HCT116 (cell line): Measurements from ENCODE around the gene ETV4. TPM values are rescaled to one million over a fixed set of nuclear protein-coding genes. Genes with fewer than 3 reads are reported as not detected.

Experiments used
- ATAC-seq: fragments of 200-7000 bp; cut with Tn5 transposase; 2 replicates; pipeline ENCODE4 v1.9.1; 2020; ENCODE audit warnings: mild to moderate bottlenecking, moderate library complexity
- BruUV-seq: library from RNA; stranded (reverse); fragments of 400-500 nt; replicated peaks from 2 replicates; lab custom pipeline; 2021; lab: Mats Ljungman, UMichigan
- CTCF ChIA-PET: fragments of 300-600 bp; sonication (Branson Sonifier 250); formaldehyde crosslinking; loops from one replicate; lab custom pipeline; 2021; ENCODE audit warnings: antibody characterized with exemption; lab: Charles Lee
- POLR2A ChIA-PET: fragments of 300-600, 350-600 bp; sonication (Branson Sonifier 250); formaldehyde crosslinking; loops from one replicate; lab custom pipeline; 2021; ENCODE audit warnings: antibody characterized with exemption; lab: Charles Lee
- RAD21 ChIA-PET, 2 experiments: fragments of 300-600 bp; sonication (Branson Sonifier 250); formaldehyde crosslinking; loops; one replicate each; lab custom pipeline; 2023; ENCODE audit warnings: low total read pairs in 2 of 2; ENCODE audit not compliant: uncharacterized antibody in 2 of 2, unreplicated experiment in 2 of 2, low non-redundant PET in 1 of 2; lab: Charles Lee
- DNase-seq: peaks from one replicate; pipeline ENCODE4 v3.0.0-alpha.2; 2010; ENCODE audit warnings: low read depth, low spot score
- H2AFZ ChIP-seq: fragments of 200-600 bp; shearing (Covaris generic), sonication (generic); 2 replicates; pipeline ENCODE4 v1.6.1; 2017; ENCODE audit warnings: low read depth, mixed run types, mixed read lengths, antibody characterized with exemption, low read length; ENCODE audit not compliant: poor library complexity, severe bottlenecking
- H3K27ac ChIP-seq: 2 replicates; pipeline ENCODE4 v1.5.1; 2012; ENCODE audit warnings: low read depth, low read length
- H3K27me3 ChIP-seq: fragments of 200-600 bp; sonication (generic); 2 replicates; pipeline ENCODE4 v1.6.1; 2016; ENCODE audit warnings: mixed run types, low read length, mixed read lengths; ENCODE audit not compliant: insufficient read depth
- H3K36me3 ChIP-seq, 2 experiments: fragments of 200-500 bp in 1 of 2; fragments of 200-600 bp in 1 of 2; sonication (Bioruptor generic) in 1 of 2; sonication (generic) in 1 of 2; 2 replicates each; pipeline versions ENCODE4 v1.5.1 to v1.6.1; 2014 to 2016; ENCODE audit warnings: low read length in 2 of 2, inconsistent platforms in 1 of 2, mixed read lengths in 1 of 2, mixed run types in 1 of 2; ENCODE audit not compliant: insufficient read depth in 2 of 2, control insufficient read depth in 1 of 2
- H3K4me1 ChIP-seq, 2 experiments: fragments of 200-600 bp in 1 of 2; sonication (generic) in 1 of 2; 2 replicates each; pipeline versions ENCODE4 v1.5.1 to v1.6.1; 2012 to 2017; ENCODE audit warnings: low read length in 2 of 2, inconsistent platforms in 1 of 2, mild to moderate bottlenecking in 1 of 2, mixed read lengths in 1 of 2, mixed run types in 1 of 2, moderate library complexity in 1 of 2; ENCODE audit not compliant: insufficient read depth in 2 of 2, control insufficient read depth in 1 of 2
- H3K4me2 ChIP-seq: fragments of 200-600 bp; sonication (generic); 2 replicates; pipeline ENCODE4 v1.6.1; 2017; ENCODE audit warnings: mixed run types, low read length, mixed read lengths
- H3K4me3 ChIP-seq, 2 experiments: fragments of 200-600 bp in 1 of 2; sonication (generic) in 1 of 2; replicated peaks in 1 of 2; 2 replicates each; pipeline ENCODE4 v1.5.1; 2011 to 2016; ENCODE audit warnings: low read length in 2 of 2, control low read depth in 1 of 2, low read depth in 1 of 2, mild to moderate bottlenecking in 1 of 2, mixed read lengths in 1 of 2, mixed run types in 1 of 2
- H3K79me2 ChIP-seq: fragments of 200-600 bp; sonication (generic); 2 replicates; pipeline ENCODE4 v1.6.1; 2017; ENCODE audit warnings: mild to moderate bottlenecking, mixed run types, low read length, moderate library complexity, mixed read lengths; ENCODE audit not compliant: insufficient read depth
- H3K9ac ChIP-seq: fragments of 200-600 bp; sonication (generic); 2 replicates; pipeline ENCODE4 v1.6.1; 2016; ENCODE audit warnings: low read length, mixed read lengths
- H3K9me2 ChIP-seq: fragments of 200-600 bp; sonication (generic), shearing (Covaris generic); 2 replicates; pipeline ENCODE4 v1.6.1; 2017; ENCODE audit warnings: mixed run types, mild to moderate bottlenecking, moderate library complexity; ENCODE audit not compliant: insufficient read depth
- H3K9me3 ChIP-seq, 2 experiments: fragments of 200-500 bp in 1 of 2; fragments of 200-600 bp in 1 of 2; sonication (Bioruptor generic) in 1 of 2; sonication (generic) in 1 of 2; 2 replicates each; pipeline ENCODE4 v1.6.1; 2014 to 2017; ENCODE audit warnings: low read length in 2 of 2, mixed read lengths in 2 of 2, inconsistent platforms in 1 of 2, low read depth in 1 of 2, mild to moderate bottlenecking in 1 of 2, mixed run types in 1 of 2, moderate library complexity in 1 of 2; ENCODE audit not compliant: control insufficient read depth in 1 of 2, insufficient read depth in 1 of 2
- H4K20me1 ChIP-seq: fragments of 200-600 bp; sonication (generic), shearing (Covaris generic); 2 replicates; pipeline ENCODE4 v1.6.1; 2017; ENCODE audit warnings: mixed run types, mild to moderate bottlenecking, moderate library complexity; ENCODE audit not compliant: insufficient read depth
- CBX3 ChIP-seq: IDR thresholded peaks from 2 replicates; pipeline ENCODE4 v1.6.1; 2012; ENCODE audit warnings: low read depth
- CEBPB ChIP-seq: IDR thresholded peaks from 2 replicates; pipeline ENCODE4 v1.6.1; 2012; ENCODE audit warnings: low read depth
- EZH2 ChIP-seq: fragments of 200-600 bp; sonication (generic); IDR thresholded peaks from 2 replicates; pipeline ENCODE4 v1.6.1; 2017; ENCODE audit warnings: antibody characterized with exemption, mixed run types
- EZH2phosphoT487 ChIP-seq: fragments of 200-600 bp; IDR thresholded peaks from 2 replicates; pipeline ENCODE4 v1.6.1; 2018; ENCODE audit warnings: antibody characterized with exemption, borderline replicate concordance
- JUND ChIP-seq: IDR thresholded peaks from 2 replicates; pipeline ENCODE4 v1.6.1; 2012
- POLR2A ChIP-seq: IDR thresholded peaks from 2 replicates; pipeline ENCODE4 v1.7.0; 2011; ENCODE audit warnings: borderline replicate concordance; ENCODE audit not compliant: insufficient read depth, insufficient read length; ENCODE audit errors: extremely low read depth
- SP1 ChIP-seq: IDR thresholded peaks from 2 replicates; pipeline ENCODE4 v1.6.1; 2012; ENCODE audit warnings: low read depth
- YY1 ChIP-seq: IDR thresholded peaks from 2 replicates; pipeline ENCODE4 v1.6.1; 2011; ENCODE audit warnings: low read length, low read depth, moderate library complexity, mild to moderate bottlenecking; ENCODE audit not compliant: insufficient replicate concordance; ENCODE audit errors: extremely low read depth
- ZFX ChIP-seq: fragments of 450-650 bp; IDR thresholded peaks from 2 replicates; pipeline ENCODE4 v1.6.1; 2017
- ZNF274 ChIP-seq: fragments of 200-500 bp; sonication (Bioruptor generic); IDR thresholded peaks from 2 replicates; pipeline ENCODE4 v1.6.1; 2014; ENCODE audit warnings: mild to moderate bottlenecking, low read depth, low read length, inconsistent platforms
- intact Hi-C: fragments of 100-400 bp; cut with micrococcal nuclease; formaldehyde crosslinking; loops from 2 replicates; pipeline ENCODE4 v1.10.0; 2022
- total RNA-seq: library from RNA; stranded (reverse); gene quantifications from one replicate; pipeline ENCODE4 v1.2.1, GENCODE V29; 2021; ENCODE audit not compliant: unreplicated experiment
- TF ChIP-seq, protein P1 (sequence below): IDR thresholded peaks from 2 replicates; pipeline ENCODE4 v1.6.1; 2012

ETV4 gene
- total RNA-seq, 1 experiment from 2014 or later = 51.5 TPM

GRCh38 chr17:43578404-43578698, 32.2 kb upstream of the ETV4 start:
- intact Hi-C loops = no loop called here
- TF ChIP-seq EZH2phosphoT487 = no peak
- TF ChIP-seq ZFX = no peak
- no peak for TF ChIP-seq POLR2A
- TF ChIP-seq SP1 = no peak
- TF ChIP-seq CEBPB = no peak
- TF ChIP-seq, protein P1, sequence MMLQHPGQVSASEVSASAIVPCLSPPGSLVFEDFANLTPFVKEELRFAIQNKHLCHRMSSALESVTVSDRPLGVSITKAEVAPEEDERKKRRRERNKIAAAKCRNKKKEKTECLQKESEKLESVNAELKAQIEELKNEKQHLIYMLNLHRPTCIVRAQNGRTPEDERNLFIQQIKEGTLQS = no peak
- TF ChIP-seq EZH2 = no peak
- no peak for TF ChIP-seq YY1
- TF ChIP-seq JUND = no peak
- TF ChIP-seq ZNF274 = no peak
- TF ChIP-seq CBX3 = no peak
- Histone ChIP-seq H4K20me1 (no peaks in the 10 kb centered on the region), H3K27me3 (no peaks in the 10 kb centered on the region), H3K79me2 (no peaks in the 10 kb centered on the region), H3K4me3 (no peak overlapping the region), H3K9me2 (no peaks in the 10 kb centered on the region), H3K9ac (no peak overlapping the region), H2AFZ (no peak overlapping the region), H3K36me3 (no peaks in the 10 kb centered on the region), H3K4me2 (no peak overlapping the region), H3K9me3 (no peaks in the 10 kb centered on the region), H3K4me1 (peaks cover 0 to 21% of the 10 kb centered on the region in 2 experiments; a peak in 2 of 4 replicates), H3K27ac (no peak overlapping the region)
- ChIA-PET POLR2A (interaction anchor here (0.8 kb wide), 1 partner anchor 13 kb away, joined by 4 read pairs; no protein-coding TSS in a partner anchor), CTCF (no interaction called here), RAD21 (interaction anchor here (0.7 to 4.4 kb wide), 3 partner anchors 95 to 179 kb away, joined by 3 to 26 read pairs (median 14); no protein-coding TSS in a partner anchor)
- no peak for ATAC-seq
- no peak for DNase-seq
- no TSS peak for BruUV-seq
